K562 (cell line): Measurements from ENCODE around the gene EVI5. TPM values are rescaled to one million over a fixed set of nuclear protein-coding genes. Genes with fewer than 3 reads are reported as not detected.

Experiments
- ARID2 ChIP-seq: fragments of 450-650 bp; IDR thresholded peaks from 2 replicates; pipeline ENCODE4 v1.6.1; 2017; ENCODE audit warnings: antibody characterized with exemption, mild to moderate bottlenecking
- BCL6 ChIP-seq: fragments of 250-450 bp; sonication (Bioruptor Pico); IDR thresholded peaks from 2 replicates; pipeline ENCODE4 v1.4.0; 2020
- BDP1 ChIP-seq: IDR thresholded peaks from 3 replicates; pipeline ENCODE4 v1.6.1; 2011; ENCODE audit not compliant: insufficient read length, insufficient read depth
- CREB3 ChIP-seq: fragments of 450-650 bp; conservative IDR thresholded peaks from 2 replicates; pipeline ENCODE4 v1.6.1; 2016; ENCODE audit warnings: missing genetic modification characterization, low read depth, mild to moderate bottlenecking, missing compliant biosample characterization, moderate library complexity
- ETV5 ChIP-seq: sonication (generic); formaldehyde crosslinking; IDR thresholded peaks from 2 replicates; pipeline ENCODE4 v1.4.0; 2020; ENCODE audit warnings: low read depth, mild to moderate bottlenecking, missing genetic modification reagents
- HEY1 ChIP-seq: fragments of 250-450 bp; sonication (Bioruptor Pico); IDR thresholded peaks from 2 replicates; pipeline ENCODE4 v1.5.0; 2020; ENCODE audit warnings: mild to moderate bottlenecking, moderate library complexity, borderline replicate concordance
- KAT2B ChIP-seq: IDR thresholded peaks from one replicate; pipeline ENCODE4 v1.6.1; 2012; ENCODE audit warnings: low read depth, mild to moderate bottlenecking, control low read depth, inconsistent platforms, low read length, moderate library complexity
- MAZ ChIP-seq, 2 experiments: fragments of 450-650 bp in 1 of 2; sonication (generic) in 1 of 2; formaldehyde crosslinking; IDR thresholded peaks in 1 of 2; conservative IDR thresholded peaks in 1 of 2; 2 replicates each; pipeline versions ENCODE4 v1.4.0 to v1.5.0; 2020; ENCODE audit warnings: mild to moderate bottlenecking in 1 of 2, missing genetic modification reagents in 1 of 2
- MTA3 ChIP-seq: fragments of 450-650 bp; formaldehyde crosslinking; IDR thresholded peaks from 2 replicates; pipeline ENCODE4 v1.6.1; 2017; ENCODE audit warnings: mild to moderate bottlenecking, borderline replicate concordance
- NR4A1 ChIP-seq, 2 experiments: fragments of 250-450 bp in 1 of 2; fragments of 450-650 bp in 1 of 2; sonication (Bioruptor Pico) in 1 of 2; IDR thresholded peaks; 2 replicates each; pipeline versions ENCODE4 v1.4.0 to v1.6.1; 2016 to 2020; ENCODE audit warnings: mild to moderate bottlenecking in 2 of 2, missing compliant biosample characterization in 1 of 2, missing genetic modification characterization in 1 of 2, moderate library complexity in 1 of 2
- PTBP1 ChIP-seq: fragments of 200-400 bp; formaldehyde crosslinking; IDR thresholded peaks from 2 replicates; pipeline ENCODE4 v1.6.1; 2017; ENCODE audit warnings: low read depth, low read length
- RBM25 ChIP-seq: fragments of 200-400 bp; formaldehyde crosslinking; IDR thresholded peaks from 2 replicates; pipeline ENCODE4 v1.6.1; 2018; ENCODE audit warnings: low read length, low read depth, moderate library complexity; ENCODE audit not compliant: severe bottlenecking
- RCOR1 ChIP-seq, 2 experiments: IDR thresholded peaks; 2 replicates each; pipeline ENCODE4 v1.6.1; 2012; ENCODE audit warnings: low read depth in 2 of 2, low read length in 2 of 2, borderline replicate concordance in 1 of 2, improper control_type of control experiment in 1 of 2
- RERE ChIP-seq: sonication (generic); formaldehyde crosslinking; IDR thresholded peaks from 2 replicates; pipeline ENCODE4 v1.8.0; 2023; ENCODE audit warnings: missing genetic modification reagents, mild to moderate bottlenecking, borderline replicate concordance
- TEAD2 ChIP-seq: fragments of 450-650 bp; IDR thresholded peaks from 2 replicates; pipeline ENCODE4 v1.6.1; 2016; ENCODE audit warnings: missing genetic modification characterization, control low read depth, missing compliant biosample characterization
- polyA plus RNA-seq, 8 experiments: library from polyadenylated mRNA; depleted of rRNA in 4 of 8; stranded (reverse) in 5 of 8; unstranded in 3 of 8; fragments of >200 nt; fragmentation: Nextera tagmentation in 2 of 8; fragmentation: Illumina TruSeq in 1 of 8; extraction: Ambion mirVana in 2 of 8; extraction: Trizol in 1 of 8; gene quantifications; 2 replicates each; pipeline versions ENCODE4 v1.2.1 to v1.2.3, GENCODE V29; 2011 to 2014; ENCODE audit warnings: inconsistent platforms in 1 of 8, missing spikeins in 1 of 8
- total RNA-seq, 7 experiments: library from RNA; depleted of rRNA in 6 of 7; stranded (reverse); fragments of >200 nt in 6 of 7; fragmentation: Illumina TruSeq in 2 of 7; extraction: Trizol in 2 of 7; gene quantifications; 2 replicates each; pipeline versions ENCODE4 v1.2.1 to v1.2.3, GENCODE V29; 2011 to 2021; ENCODE audit warnings: low replicate concordance in 1 of 7

EVI5 gene
- total and polyA plus RNA-seq, 9 of the 15 experiments (the other 6 are each of a cell fraction or from before 2014, with no cell fraction given), result 1.7 to 50.1 (median 13.7) TPM

- TF ChIP-seq NR4A1 (CRISPR knock-in tag; IDR thresholded peaks at IDR 0.05) (no peak), NR4A1 (tag; IDR thresholded peaks at IDR 0.05) (peak; percentile 77; the same call in 1 of the 2 replicates), RBM25 (no peak), PTBP1 (no peak), MAZ (CRISPR knock-in tag; conservative IDR thresholded peaks at IDR 0.05 in 1 of 2, IDR thresholded peaks at IDR 0.05 in 1 of 2) (peak; percentile 60 to 67), RCOR1 (IDR thresholded peaks at IDR 0.05; ENCODE audit: borderline replicate concordance in 1 of 2, low read depth in 2 of 2, low read length in 2 of 2) (no peak; a peak in 1 of 4 replicates), BCL6 (CRISPR knock-in tag) (no peak), HEY1 (no peak), KAT2B (no peak), ETV5 (CRISPR knock-in tag) (no peak; the same call in 1 of the 2 replicates), ARID2 (no peak), TEAD2 (tag) (peak; percentile 33; the same call in 1 of the 2 replicates), CREB3 (tag) (peak; percentile 80; the same call in 1 of the 2 replicates), BDP1 (no peak), RERE (CRISPR knock-in tag) (no peak), MTA3 (peak; percentile 66; the same call in 1 of the 2 replicates)
These were observed at the start of gene EVI5 (continued) for GRCh38 chr1:92784639-92785500.
